Measurements from ENCODE around the gene C1orf74. TPM values are rescaled to one million over a fixed set of nuclear protein-coding genes. Genes with fewer than 3 reads are reported as not detected.

The C1orf74 gene
- polyA plus RNA-seq, 2 of the 4 experiments (the other 2 are of a cell fraction): 2.4 to 3.3 TPM

GRCh38 chr1:209815931-209816341, 31.6 kb upstream of the C1orf74 start:
- no peak for FAIRE-seq
- ATAC-seq: no peak
- Histone ChIP-seq H3K4me2 (no peak overlapping the region), H3K27ac (no peak overlapping the region), H3K4me3 (no peak overlapping the region), H3K9me3 (no peaks in the 10 kb centered on the region), H3K4me1 (no peaks in the 10 kb centered on the region)
- DNase-seq (ENCODE audit: low read depth in 1 of 2, low spot score in 1 of 2): no peak
- ChIA-PET POLR2A (interaction anchor here (0.6 kb wide), 2 partner anchors 8 to 18 kb away, joined by 3 to 5 read pairs; no protein-coding TSS in a partner anchor), CTCF (interaction anchor here (0.7 to 7.1 kb wide), 4 partner anchors 7 to 67 kb away, joined by 4 to 62 read pairs (median 7); partner anchors contain the start of gene UTP25)
- 53% methylated on average over 4 of the region's 6 CpGs for WGBS (ENCODE audit: missing lambda C conversion rate)
- TF ChIP-seq ZNF302 (CRISPR knock-in tag; IDR thresholded peaks at IDR 0.05) (no peak), ATOH8 (CRISPR knock-in tag; IDR thresholded peaks at IDR 0.05; ENCODE audit: low read depth) (no peak)

GRCh38 chr1:209815490-209815889, 31.1 kb upstream of the C1orf74 start:
- Histone ChIP-seq H3K9me3 (no peaks in the 10 kb centered on the region), H3K4me3 (no peak overlapping the region), H3K27ac (no peak overlapping the region), H3K4me1 (no peaks in the 10 kb centered on the region), H3K4me2 (no peak overlapping the region)
- ChIA-PET CTCF (interaction anchor here (0.7 to 7.1 kb wide), 4 partner anchors 7 to 67 kb away, joined by 4 to 62 read pairs (median 7); partner anchors contain the start of gene UTP25), POLR2A (interaction anchor here (0.6 kb wide), 1 partner anchor 9 kb away, joined by 3 read pairs; no protein-coding TSS in a partner anchor)
- 77% methylated on average over 3 of the region's 3 CpGs for WGBS (ENCODE audit: missing lambda C conversion rate)
- ATAC-seq (no peak), FAIRE-seq (no peak), DNase-seq (ENCODE audit: low read depth in 1 of 2, low spot score in 1 of 2) (no peak)
- no peak for TF ChIP-seq USF2 (IDR thresholded peaks at IDR 0.05)
- TF ChIP-seq PBX3 (IDR thresholded peaks at IDR 0.05): no peak
- no peak for TF ChIP-seq KDM5A (IDR thresholded peaks at IDR 0.05)
- no peak for TF ChIP-seq ESRRA (IDR thresholded peaks at IDR 0.05; ENCODE audit: borderline replicate concordance, low read length)
- TF ChIP-seq ZNF302 (CRISPR knock-in tag; IDR thresholded peaks at IDR 0.05): no peak
- TF ChIP-seq E2F6 (IDR thresholded peaks at IDR 0.05; ENCODE audit: borderline replicate concordance, low read depth): no peak
- no peak for TF ChIP-seq RNF2 (IDR thresholded peaks at IDR 0.05; ENCODE audit: borderline replicate concordance, low read depth)
- no peak for TF ChIP-seq EHF (CRISPR knock-in tag; IDR thresholded peaks at IDR 0.05)
- no peak for TF ChIP-seq TP53 (CRISPR knock-in tag; IDR thresholded peaks at IDR 0.05)
- no peak for TF ChIP-seq SREBF2 (IDR thresholded peaks at IDR 0.05)
- no peak for TF ChIP-seq ZFP36 (IDR thresholded peaks at IDR 0.05; ENCODE audit: borderline replicate concordance, partially characterized antibody)
- TF ChIP-seq HOXB13 (CRISPR knock-in tag; IDR thresholded peaks at IDR 0.05; ENCODE audit: low read depth): no peak
- no peak for TF ChIP-seq HMGXB4 (CRISPR knock-in tag; IDR thresholded peaks at IDR 0.05; ENCODE audit: borderline replicate concordance)
- TF ChIP-seq JUNB (IDR thresholded peaks at IDR 0.05): no peak
- TF ChIP-seq MAX (IDR thresholded peaks at IDR 0.05): no peak
- TF ChIP-seq GATA3 (IDR thresholded peaks at IDR 0.05; ENCODE audit: borderline replicate concordance): no peak
- TF ChIP-seq CBX8 (IDR thresholded peaks at IDR 0.05): no peak
- TF ChIP-seq ZSCAN20 (CRISPR knock-in tag; IDR thresholded peaks at IDR 0.05): no peak
- no peak for TF ChIP-seq EHMT2 (IDR thresholded peaks at IDR 0.05; ENCODE audit: low read depth)
